Left ventricle myocardium inferior (tissue), 1 donor: ENCODE results near the gene ATG7. TPM values are rescaled to one million over a fixed set of nuclear protein-coding genes. Genes with fewer than 3 reads are reported as not detected.

Experiments used
- DNase-seq: peaks from one replicate; pipeline ENCODE4 v3.0.0-alpha.2; 2020
- H3K27ac ChIP-seq: fragments of 200-600 bp; replicated peaks from 2 replicates; pipeline ENCODE4 v1.8.0; 2021
- H3K27me3 ChIP-seq: fragments of 200-600 bp; 2 replicates; pipeline ENCODE4 v1.8.0; 2021; ENCODE audit warnings: low read depth
- H3K36me3 ChIP-seq: fragments of 200-600 bp; 2 replicates; pipeline ENCODE4 v1.8.0; 2021
- H3K4me1 ChIP-seq: fragments of 200-600 bp; 2 replicates; pipeline ENCODE4 v1.8.0; 2021
- H3K4me3 ChIP-seq: fragments of 200-600 bp; 2 replicates; pipeline ENCODE4 v1.8.0; 2021; ENCODE audit warnings: mild to moderate bottlenecking, moderate library complexity
- H3K9me3 ChIP-seq: fragments of 200-600 bp; replicated peaks from 2 replicates; pipeline ENCODE4 v1.8.0; 2021
- intact Hi-C: fragments of 100-400 bp; cut with micrococcal nuclease; formaldehyde crosslinking; loops from one replicate; pipeline ENCODE4 v1.11.0; 2022
- total RNA-seq: library from RNA; stranded (reverse); fragmentation: NEBNext Ultra II Directional; extraction: Animal tissue kit (Norgen Biotek cat#: 25700); gene quantifications from one replicate; pipeline ENCODE4 v1.2.1, GENCODE V29; 2021
- TF ChIP-seq, protein P1 (sequence below): fragments of 200-600 bp; IDR thresholded peaks from 2 replicates; pipeline ENCODE4 v1.8.0; 2021; ENCODE audit warnings: antibody characterized with exemption, mild to moderate bottlenecking, borderline replicate concordance
- donor health status: DM: no; HTN: yes; CAD: no; lungs with severe emphysema.

Gene ATG7
- total RNA-seq, 1 donor from 2014 or later = 15.7 TPM

GRCh38 chr3:11602239-11602840 lies 330.1 kb downstream of the ATG7 start:
- TF ChIP-seq, protein P1, sequence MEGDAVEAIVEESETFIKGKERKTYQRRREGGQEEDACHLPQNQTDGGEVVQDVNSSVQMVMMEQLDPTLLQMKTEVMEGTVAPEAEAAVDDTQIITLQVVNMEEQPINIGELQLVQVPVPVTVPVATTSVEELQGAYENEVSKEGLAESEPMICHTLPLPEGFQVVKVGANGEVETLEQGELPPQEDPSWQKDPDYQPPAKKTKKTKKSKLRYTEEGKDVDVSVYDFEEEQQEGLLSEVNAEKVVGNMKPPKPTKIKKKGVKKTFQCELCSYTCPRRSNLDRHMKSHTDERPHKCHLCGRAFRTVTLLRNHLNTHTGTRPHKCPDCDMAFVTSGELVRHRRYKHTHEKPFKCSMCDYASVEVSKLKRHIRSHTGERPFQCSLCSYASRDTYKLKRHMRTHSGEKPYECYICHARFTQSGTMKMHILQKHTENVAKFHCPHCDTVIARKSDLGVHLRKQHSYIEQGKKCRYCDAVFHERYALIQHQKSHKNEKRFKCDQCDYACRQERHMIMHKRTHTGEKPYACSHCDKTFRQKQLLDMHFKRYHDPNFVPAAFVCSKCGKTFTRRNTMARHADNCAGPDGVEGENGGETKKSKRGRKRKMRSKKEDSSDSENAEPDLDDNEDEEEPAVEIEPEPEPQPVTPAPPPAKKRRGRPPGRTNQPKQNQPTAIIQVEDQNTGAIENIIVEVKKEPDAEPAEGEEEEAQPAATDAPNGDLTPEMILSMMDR = no peak
- peaks cover 92% of the 10 kb centered on the region for H3K4me1 ChIP-seq
- intact Hi-C loops = no loop called here
- no peaks in the 10 kb centered on the region for H3K9me3 ChIP-seq
- H3K27me3 ChIP-seq = no peaks in the 10 kb centered on the region
- H3K4me3 ChIP-seq = peak overlapping the region; percentile 12
- no peak for DNase-seq
- peak overlapping the region; percentile 90 for H3K27ac ChIP-seq
- H3K36me3 ChIP-seq = no peaks in the 10 kb centered on the region

- intact Hi-C loops = no loop called here
- no peaks in the 10 kb centered on the region for H3K36me3 ChIP-seq
- peak overlapping the region; percentile 90 for H3K27ac ChIP-seq
- TF ChIP-seq, protein P1 = no peak
- H3K4me1 ChIP-seq = peaks cover 97% of the 10 kb centered on the region
- no peak overlapping the region for H3K4me3 ChIP-seq
- H3K9me3 ChIP-seq = no peaks in the 10 kb centered on the region
- H3K27me3 ChIP-seq = no peaks in the 10 kb centered on the region
- no peak for DNase-seq
Measured at GRCh38 chr3:11602886-11603527, 330.8 kb downstream of the ATG7 start.

- intact Hi-C loops = no loop called here
- Histone ChIP-seq H3K4me1 (peaks cover 97% of the 10 kb centered on the region), H3K36me3 (no peaks in the 10 kb centered on the region), H3K4me3 (no peak overlapping the region), H3K27ac (peak overlapping the region; percentile 90), H3K27me3 (no peaks in the 10 kb centered on the region), H3K9me3 (no peaks in the 10 kb centered on the region)
- TF ChIP-seq, protein P1 = no peak
- no peak for DNase-seq
Measured at GRCh38 chr3:11603628-11604027, 331.4 kb downstream of the ATG7 start.

- H3K4me1 ChIP-seq = peaks cover 97% of the 10 kb centered on the region
- H3K36me3 ChIP-seq = no peaks in the 10 kb centered on the region
- TF ChIP-seq, protein P1 = no peak
- no peak overlapping the region for H3K4me3 ChIP-seq
- intact Hi-C loops = no loop called here
- no peaks in the 10 kb centered on the region for H3K9me3 ChIP-seq
- H3K27me3 ChIP-seq = no peaks in the 10 kb centered on the region
- peak overlapping the region; percentile 90 for H3K27ac ChIP-seq
- DNase-seq = no peak
Measured at GRCh38 chr3:11604139-11604892, 332.1 kb downstream of the ATG7 start.

DNA sequence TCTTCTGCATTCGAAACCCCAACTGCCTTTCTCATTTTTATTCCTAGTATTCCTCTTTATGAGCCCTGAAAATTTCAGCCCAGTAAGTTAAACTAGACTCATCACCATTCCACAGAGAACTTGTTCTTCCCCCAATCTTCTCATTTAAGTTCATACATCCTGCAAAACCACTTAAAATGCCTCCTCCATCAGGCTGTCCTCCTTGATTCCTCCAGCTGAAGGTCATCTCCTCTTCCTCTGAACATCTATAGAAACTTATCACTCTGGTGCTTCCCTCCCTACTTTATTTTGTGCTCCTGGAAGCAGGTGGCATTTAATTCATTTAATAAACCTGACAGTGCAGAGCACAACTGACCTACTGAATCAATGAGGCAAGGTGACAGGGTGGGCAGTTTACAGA lies 333.2 kb downstream of the ATG7 start:
- H3K4me3 ChIP-seq = no peak overlapping the region
- intact Hi-C loops = no loop called here
- H3K27ac ChIP-seq = peak overlapping the region; percentile 31
- H3K36me3 ChIP-seq = no peaks in the 10 kb centered on the region
- H3K4me1 ChIP-seq = peaks cover 97% of the 10 kb centered on the region
- no peaks in the 10 kb centered on the region for H3K9me3 ChIP-seq
- no peaks in the 10 kb centered on the region for H3K27me3 ChIP-seq
- no peak for DNase-seq
- TF ChIP-seq, protein P1 = no peak
